Fibroblast of the conjunctiva (primary cell): ENCODE measurements around the gene TAAR5.
"Not testable (repeated sequence)": the region's sequence is repeated elsewhere in the genome, so short reads cannot be mapped to it uniquely, and the experiment has no call there.

ENCODE experiments used
- DNase-seq: peaks from one replicate; pipeline ENCODE4 v3.0.0-alpha.2; 2010; ENCODE audit warnings: low read depth

Gene TAAR5

GRCh38 chr6:132570221-132570777 lies 19.2 kb downstream of the TAAR5 start, which contains the start of gene TAAR6:
TAAR6 (plus strand) TSS chr6:132570322; CDS start chr6:132570322, 0 bp downstream.
- no peak for DNase-seq

DNA sequence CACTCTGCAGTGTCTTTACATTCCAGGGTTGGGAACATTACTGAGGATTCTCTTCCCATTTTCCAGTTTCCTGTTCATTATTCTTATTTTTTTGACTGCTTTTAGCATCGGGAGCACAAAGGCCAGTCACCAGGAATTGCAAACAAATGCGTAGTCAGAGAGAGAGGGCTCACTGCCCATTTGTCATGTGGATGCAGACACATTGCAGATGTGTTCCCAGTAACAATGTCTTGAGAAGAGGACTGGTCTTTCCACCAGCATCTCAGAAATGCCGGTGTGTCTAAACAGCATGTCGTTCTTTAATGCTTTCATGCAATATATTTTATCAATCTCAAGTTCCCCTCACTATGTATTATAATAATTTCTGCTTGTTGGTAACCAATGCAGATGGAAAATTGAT lies 20.4 kb downstream of the TAAR5 start:
- DNase-seq: no peak

- DNase-seq: no peak
Observed at GRCh38 chr6:132568611-132569010, 20.9 kb downstream of the TAAR5 start.

- no peak for DNase-seq
Observed at GRCh38 chr6:132567566-132567965, 22.0 kb downstream of the TAAR5 start.

DNA sequence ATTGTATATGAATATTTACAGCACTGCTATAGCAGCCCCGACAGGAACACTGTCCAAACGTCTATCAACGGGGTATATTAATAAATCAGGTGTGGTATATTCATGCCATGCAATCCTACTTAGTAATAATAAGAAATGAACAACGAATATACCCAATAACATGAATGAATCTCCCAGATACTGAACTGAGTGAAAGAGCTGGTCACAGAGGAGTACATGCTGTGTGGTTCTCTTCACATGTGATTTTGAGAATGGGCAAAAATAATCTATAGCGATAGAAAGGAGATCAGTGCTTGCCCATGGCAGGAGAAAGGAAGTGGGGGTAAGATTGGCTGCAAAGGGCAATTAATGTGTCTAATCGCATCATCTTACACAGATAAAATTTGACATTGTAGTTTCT lies 23.1 kb downstream of the TAAR5 start:
- DNase-seq: no peak

DNA sequence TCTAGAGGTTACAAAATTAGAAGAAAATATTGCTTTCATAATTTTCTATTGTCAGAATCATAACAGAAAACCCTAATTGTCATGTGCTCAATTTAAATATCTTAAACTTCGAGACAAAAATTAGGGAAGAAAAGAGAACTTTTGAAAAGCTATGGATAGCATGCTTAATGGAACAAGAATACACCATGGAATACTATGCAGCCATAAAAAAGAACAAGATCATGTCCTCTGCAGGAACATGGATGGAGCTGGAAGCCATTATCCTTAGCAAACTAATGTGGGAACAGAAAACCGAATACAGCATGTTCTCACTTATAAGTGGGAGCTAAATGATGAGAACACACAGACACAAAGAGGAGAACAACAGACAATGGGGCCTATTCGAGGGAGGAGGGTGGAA lies 29.5 kb downstream of the TAAR5 start:
- DNase-seq: not testable (repeated sequence)

- no peak for DNase-seq
Observed at GRCh38 chr6:132552372-132552771, 37.2 kb downstream of the TAAR5 start, which contains the start of gene TAAR8. TAAR8 (plus strand) TSS chr6:132552672; CDS start chr6:132552693, 21 bp downstream.

GRCh38 chr6:132551214-132551613 lies 38.3 kb downstream of the TAAR5 start:
- no peak for DNase-seq

GRCh38 chr6:132548746-132549463 lies 40.6 kb downstream of the TAAR5 start:
- no peak for DNase-seq

- no peak for DNase-seq
Observed at GRCh38 chr6:132544826-132545225, 44.7 kb downstream of the TAAR5 start.
